UCSD-AML1 (cell line): Measurements from ENCODE around the gene PARVB.
A peak's percentile ranks its signal among the peaks of the same experiment; 100 is the strongest.

Source experiments
- DNase-seq: peaks from one replicate; lab custom pipeline; 2025; ENCODE audit not compliant: unreplicated experiment; lab: John Stamatoyannopoulos, UW

Gene PARVB

GRCh38 chr22:44025171-44026065, 1.3 kb downstream of the PARVB start:
- DNase-seq, result peak; percentile 69

- DNase-seq, result peak; percentile 71
Observed at GRCh38 chr22:44026066-44026629, 2.0 kb downstream of the PARVB start.

GRCh38 chr22:44026630-44027511, 2.8 kb downstream of the PARVB start:
- peak; percentile 88 for DNase-seq

GRCh38 chr22:44028091-44028490, 4.0 kb downstream of the PARVB start:
- no peak for DNase-seq

- no peak for DNase-seq
Observed at GRCh38 chr22:44029069-44029468, 5.0 kb downstream of the PARVB start.

- no peak for DNase-seq
Observed at GRCh38 chr22:44030051-44030701, 6.1 kb downstream of the PARVB start.

GRCh38 chr22:44030702-44031082, 6.6 kb downstream of the PARVB start:
- DNase-seq, result peak; percentile 72

GRCh38 chr22:44031158-44031952, 7.3 kb downstream of the PARVB start:
- no peak for DNase-seq

- DNase-seq, result no peak
Observed at GRCh38 chr22:44032126-44032730, 8.1 kb downstream of the PARVB start.

GRCh38 chr22:44033287-44033686, 9.2 kb downstream of the PARVB start:
- DNase-seq, result no peak

GRCh38 chr22:44033694-44034093, 9.6 kb downstream of the PARVB start:
- DNase-seq, result no peak

- DNase-seq, result no peak
Observed at GRCh38 chr22:44037519-44038375, 13.6 kb downstream of the PARVB start.

- DNase-seq, result no peak
Observed at GRCh38 chr22:44039566-44040171, 15.6 kb downstream of the PARVB start.

GRCh38 chr22:44042249-44043218, 18.4 kb downstream of the PARVB start:
- DNase-seq, result no peak

GRCh38 chr22:44045145-44045544, 21.0 kb downstream of the PARVB start:
- DNase-seq, result no peak

GRCh38 chr22:44046485-44047141, 22.5 kb downstream of the PARVB start:
- no peak for DNase-seq

- no peak for DNase-seq
Observed at GRCh38 chr22:44047891-44048301, 23.8 kb downstream of the PARVB start.
